GM12872 (cell line): ENCODE results near the gene OPN3.

ENCODE experiments used
- CTCF ChIP-seq: IDR thresholded peaks from 3 replicates; pipeline ENCODE4 v1.5.1; 2011; ENCODE audit warnings: low read depth, mild to moderate bottlenecking, low read length, moderate library complexity; ENCODE audit not compliant: insufficient read depth

OPN3 gene

GRCh38 chr1:241654641-241655040, 14.5 kb upstream of the OPN3 start:
- no peak for TF ChIP-seq CTCF

- no peak for TF ChIP-seq CTCF
Observed at GRCh38 chr1:241654019-241654418, 13.8 kb upstream of the OPN3 start.

GRCh38 chr1:241652012-241652411, 11.8 kb upstream of the OPN3 start, which contains the start of gene WDR64:
WDR64 (plus strand) TSS chr1:241652281; CDS start chr1:241652485, 204 bp downstream.
- no peak for TF ChIP-seq CTCF

- no peak for TF ChIP-seq CTCF
Observed at GRCh38 chr1:241648159-241648558, 8.0 kb upstream of the OPN3 start.

GRCh38 chr1:241647658-241648057, 7.5 kb upstream of the OPN3 start:
- TF ChIP-seq CTCF, result no peak

GRCh38 chr1:241646201-241646600, 6.0 kb upstream of the OPN3 start:
- no peak for TF ChIP-seq CTCF

- TF ChIP-seq CTCF, result no peak
Observed at GRCh38 chr1:241645199-241645598, 5.0 kb upstream of the OPN3 start.

GRCh38 chr1:241644259-241644658, 4.1 kb upstream of the OPN3 start:
- no peak for TF ChIP-seq CTCF
